ENCODE measurements around the gene COL25A1.

DNA sequence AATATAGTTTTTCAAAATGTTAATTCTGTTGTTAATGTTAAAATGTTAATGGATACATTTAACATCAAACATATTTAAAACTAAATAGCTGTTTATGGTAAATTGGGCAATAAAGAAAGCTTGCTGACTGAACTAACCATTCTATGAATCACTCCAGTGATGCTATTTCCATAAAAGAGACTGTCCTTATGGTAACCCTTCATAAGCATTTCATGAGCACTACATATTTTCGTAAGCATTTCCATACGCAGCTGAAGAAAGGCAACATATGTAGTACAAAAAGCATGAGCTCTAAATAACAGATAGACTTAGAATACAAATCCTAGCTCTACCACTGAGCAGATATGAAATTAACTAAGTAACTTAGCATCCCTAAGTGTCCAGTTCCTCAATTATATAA lies 188.9 kb downstream of the COL25A1 start:
- TF ChIP-seq, protein P1, sequence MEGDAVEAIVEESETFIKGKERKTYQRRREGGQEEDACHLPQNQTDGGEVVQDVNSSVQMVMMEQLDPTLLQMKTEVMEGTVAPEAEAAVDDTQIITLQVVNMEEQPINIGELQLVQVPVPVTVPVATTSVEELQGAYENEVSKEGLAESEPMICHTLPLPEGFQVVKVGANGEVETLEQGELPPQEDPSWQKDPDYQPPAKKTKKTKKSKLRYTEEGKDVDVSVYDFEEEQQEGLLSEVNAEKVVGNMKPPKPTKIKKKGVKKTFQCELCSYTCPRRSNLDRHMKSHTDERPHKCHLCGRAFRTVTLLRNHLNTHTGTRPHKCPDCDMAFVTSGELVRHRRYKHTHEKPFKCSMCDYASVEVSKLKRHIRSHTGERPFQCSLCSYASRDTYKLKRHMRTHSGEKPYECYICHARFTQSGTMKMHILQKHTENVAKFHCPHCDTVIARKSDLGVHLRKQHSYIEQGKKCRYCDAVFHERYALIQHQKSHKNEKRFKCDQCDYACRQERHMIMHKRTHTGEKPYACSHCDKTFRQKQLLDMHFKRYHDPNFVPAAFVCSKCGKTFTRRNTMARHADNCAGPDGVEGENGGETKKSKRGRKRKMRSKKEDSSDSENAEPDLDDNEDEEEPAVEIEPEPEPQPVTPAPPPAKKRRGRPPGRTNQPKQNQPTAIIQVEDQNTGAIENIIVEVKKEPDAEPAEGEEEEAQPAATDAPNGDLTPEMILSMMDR (IDR thresholded peaks at IDR 0.05), result no peak
- TF ChIP-seq, protein P2, sequence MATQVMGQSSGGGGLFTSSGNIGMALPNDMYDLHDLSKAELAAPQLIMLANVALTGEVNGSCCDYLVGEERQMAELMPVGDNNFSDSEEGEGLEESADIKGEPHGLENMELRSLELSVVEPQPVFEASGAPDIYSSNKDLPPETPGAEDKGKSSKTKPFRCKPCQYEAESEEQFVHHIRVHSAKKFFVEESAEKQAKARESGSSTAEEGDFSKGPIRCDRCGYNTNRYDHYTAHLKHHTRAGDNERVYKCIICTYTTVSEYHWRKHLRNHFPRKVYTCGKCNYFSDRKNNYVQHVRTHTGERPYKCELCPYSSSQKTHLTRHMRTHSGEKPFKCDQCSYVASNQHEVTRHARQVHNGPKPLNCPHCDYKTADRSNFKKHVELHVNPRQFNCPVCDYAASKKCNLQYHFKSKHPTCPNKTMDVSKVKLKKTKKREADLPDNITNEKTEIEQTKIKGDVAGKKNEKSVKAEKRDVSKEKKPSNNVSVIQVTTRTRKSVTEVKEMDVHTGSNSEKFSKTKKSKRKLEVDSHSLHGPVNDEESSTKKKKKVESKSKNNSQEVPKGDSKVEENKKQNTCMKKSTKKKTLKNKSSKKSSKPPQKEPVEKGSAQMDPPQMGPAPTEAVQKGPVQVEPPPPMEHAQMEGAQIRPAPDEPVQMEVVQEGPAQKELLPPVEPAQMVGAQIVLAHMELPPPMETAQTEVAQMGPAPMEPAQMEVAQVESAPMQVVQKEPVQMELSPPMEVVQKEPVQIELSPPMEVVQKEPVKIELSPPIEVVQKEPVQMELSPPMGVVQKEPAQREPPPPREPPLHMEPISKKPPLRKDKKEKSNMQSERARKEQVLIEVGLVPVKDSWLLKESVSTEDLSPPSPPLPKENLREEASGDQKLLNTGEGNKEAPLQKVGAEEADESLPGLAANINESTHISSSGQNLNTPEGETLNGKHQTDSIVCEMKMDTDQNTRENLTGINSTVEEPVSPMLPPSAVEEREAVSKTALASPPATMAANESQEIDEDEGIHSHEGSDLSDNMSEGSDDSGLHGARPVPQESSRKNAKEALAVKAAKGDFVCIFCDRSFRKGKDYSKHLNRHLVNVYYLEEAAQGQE (IDR thresholded peaks at IDR 0.05; ENCODE audit: insufficient read depth in 1 of 2, low read depth in 2 of 2, low read length in 1 of 2), result no peak

All from Panc1 (cell line).